ENCODE data around the gene MAMLD1.

DNA sequence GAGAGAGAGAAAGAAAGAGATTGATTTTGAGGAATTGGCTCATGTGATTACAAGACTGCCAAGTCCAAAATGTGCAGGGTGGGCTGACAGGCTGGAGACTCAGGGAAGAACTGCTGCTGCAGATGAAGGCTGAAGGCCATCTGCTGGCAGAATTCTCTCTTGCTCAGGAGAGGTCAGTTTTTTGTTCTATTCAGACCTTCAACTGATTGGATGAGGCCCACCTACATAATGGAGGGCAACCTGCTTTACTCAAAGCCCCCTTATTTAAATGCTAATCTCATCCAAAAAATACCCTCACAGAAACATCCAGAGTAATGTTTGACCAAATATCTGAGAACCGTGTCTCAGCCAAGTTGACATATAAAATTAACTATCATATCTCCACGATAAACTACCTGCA lies 38.2 kb upstream of the MAMLD1 start:
- no peak for TF ChIP-seq ZNF274 (IDR thresholded peaks at IDR 0.05; ENCODE audit: low read depth, low read length)
- TF ChIP-seq YY1 (IDR thresholded peaks at IDR 0.05; ENCODE audit: insufficient read depth, insufficient read length) = no peak
